ENCODE measurements around the gene EXOSC7. TPM values are rescaled to one million over a fixed set of nuclear protein-coding genes. Genes with fewer than 3 reads are reported as not detected.

The EXOSC7 gene
- total and polyA plus RNA-seq, 5 donors from 2014 or later: 32.8 to 51.7 (median 43.1) TPM

DNA sequence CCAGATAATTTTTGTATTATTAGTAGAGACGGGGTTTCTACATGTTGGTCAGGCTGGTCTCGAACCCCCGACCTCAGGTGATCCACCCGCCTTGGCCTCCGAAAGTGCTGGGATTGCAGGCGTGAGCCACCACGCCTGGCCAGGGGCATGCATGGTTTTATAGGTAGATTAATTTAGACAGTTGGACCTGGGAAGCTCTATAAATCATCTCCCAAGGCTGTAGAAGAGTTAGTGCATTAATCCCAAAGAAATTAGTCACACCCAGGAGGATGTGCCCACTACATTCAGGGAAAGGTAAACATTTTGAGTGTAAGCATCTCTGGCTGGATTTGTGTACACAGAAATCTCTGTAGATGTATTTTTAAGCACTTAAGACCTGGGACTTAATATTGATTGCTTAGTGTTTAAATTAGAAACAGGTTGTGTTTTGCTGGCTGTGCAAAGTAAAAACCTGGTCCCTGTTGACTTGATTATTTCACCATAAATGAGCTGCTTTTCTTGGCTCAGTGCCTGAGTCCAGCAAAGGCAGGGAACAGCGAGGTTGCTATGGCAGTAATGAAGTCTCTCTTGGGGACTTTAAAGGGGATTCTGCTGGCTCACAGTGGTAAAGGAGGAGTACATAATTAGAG lies 19.2 kb downstream of the EXOSC7 start:
- H3K4me1 Mint-ChIP-seq: peaks cover 8 to 38% (median 28%) of the 10 kb centered on the region in 4 donors
- peaks cover 18% of the 10 kb centered on the region for H3K36me3 Mint-ChIP-seq
- H3K4me1 ChIP-seq (ENCODE audit: control insufficient read depth, insufficient read depth, low read length, poor library complexity, severe bottlenecking): no peaks in the 10 kb centered on the region
- H3K27me3 ChIP-seq (ENCODE audit: control insufficient read depth, insufficient read depth, low read length): no peaks in the 10 kb centered on the region
- H3K27me3 Mint-ChIP-seq: no peaks in the 10 kb centered on the region
- ATAC-seq (ENCODE audit: low read depth in 2 of 2): no peak
- H3K36me3 ChIP-seq (ENCODE audit: control insufficient read depth, insufficient read depth, low read length): peaks cover 57% of the 10 kb centered on the region
- H3K4me3 ChIP-seq (ENCODE audit: low read depth, low read length): no peak overlapping the region
- H3K4me3 Mint-ChIP-seq: no peak overlapping the region
- H3K9me3 ChIP-seq (ENCODE audit: control insufficient read depth in 2 of 2, low read length in 2 of 2): no peaks in the 10 kb centered on the region
- H3K27ac Mint-ChIP-seq: peak overlapping the region in 2 of 3 donors; percentile 74 to 83
- no peak for DNase-seq
- H3K27ac ChIP-seq (ENCODE audit: insufficient read depth, low read length, poor library complexity, severe bottlenecking): no peak overlapping the region
- no peaks in the 10 kb centered on the region for H3K9me3 Mint-ChIP-seq

DNA sequence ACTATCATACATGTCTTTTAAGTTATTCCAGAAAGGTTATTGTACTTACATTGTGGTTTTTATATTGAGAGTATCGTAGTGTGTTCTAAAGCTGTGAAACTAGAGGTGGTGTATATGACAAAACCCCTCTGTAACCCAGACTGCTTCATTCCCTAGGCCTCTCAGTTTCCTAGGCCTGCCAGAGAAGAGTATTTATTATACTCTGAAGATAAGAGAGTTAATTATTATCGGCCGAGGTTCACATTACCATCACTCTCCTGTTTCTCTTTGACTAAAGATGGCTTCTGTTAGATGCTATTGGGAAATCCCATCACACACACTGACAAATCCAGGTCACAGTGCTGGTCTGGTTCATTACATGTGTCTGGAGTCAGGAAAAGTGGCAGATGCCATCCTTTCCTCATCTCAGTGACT lies 20.5 kb downstream of the EXOSC7 start:
- Mint-ChIP-seq H3K4me1 (peaks cover 2 to 31% (median 20%) of the 10 kb centered on the region in 4 donors), H3K4me3 (no peak overlapping the region), H3K27ac (peak overlapping the region; percentile 74 to 83 (median 74)), H3K27me3 (no peaks in the 10 kb centered on the region), H3K9me3 (no peaks in the 10 kb centered on the region), H3K36me3 (peaks cover 24% of the 10 kb centered on the region)
- Histone ChIP-seq H3K27ac (ENCODE audit: insufficient read depth, low read length, poor library complexity, severe bottlenecking) (no peak overlapping the region), H3K4me1 (ENCODE audit: control insufficient read depth, insufficient read depth, low read length, poor library complexity, severe bottlenecking) (no peaks in the 10 kb centered on the region), H3K4me3 (ENCODE audit: low read depth, low read length) (no peak overlapping the region), H3K27me3 (ENCODE audit: control insufficient read depth, insufficient read depth, low read length) (no peaks in the 10 kb centered on the region), H3K36me3 (ENCODE audit: control insufficient read depth, insufficient read depth, low read length) (peaks cover 55% of the 10 kb centered on the region), H3K9me3 (ENCODE audit: control insufficient read depth in 2 of 2, low read length in 2 of 2) (no peaks in the 10 kb centered on the region)
- ATAC-seq (ENCODE audit: low read depth in 2 of 2): no peak
- DNase-seq: no peak

DNA sequence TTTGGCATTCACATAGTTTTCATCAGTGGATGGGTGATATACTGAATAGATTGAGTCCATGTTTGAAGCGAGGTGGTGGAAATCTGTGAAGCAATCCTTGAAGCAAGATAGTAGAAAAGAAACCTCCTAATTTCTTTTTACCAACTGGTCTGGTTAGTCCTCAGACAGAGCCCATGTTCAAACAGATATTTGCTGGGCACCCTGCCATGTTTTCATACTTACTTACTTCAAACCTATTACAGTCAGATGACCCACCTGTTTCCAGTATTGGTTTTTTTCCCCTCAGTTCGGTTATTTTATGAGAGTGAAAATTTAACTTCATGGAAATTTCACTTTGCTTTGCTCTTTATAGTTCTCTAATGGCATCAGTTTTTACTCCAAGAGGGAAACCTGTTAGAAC lies 23.7 kb downstream of the EXOSC7 start:
- Mint-ChIP-seq H3K4me1 (peaks cover 3 to 29% (median 8%) of the 10 kb centered on the region in 4 donors), H3K4me3 (no peak overlapping the region), H3K27me3 (no peaks in the 10 kb centered on the region), H3K36me3 (peaks cover 33% of the 10 kb centered on the region), H3K27ac (peak overlapping the region in 1 of 3 donors; percentile 63), H3K9me3 (peaks cover 0 to 2% (median 0%) of the 10 kb centered on the region in 7 donors)
- no peaks in the 10 kb centered on the region for H3K4me1 ChIP-seq (ENCODE audit: control insufficient read depth, insufficient read depth, low read length, poor library complexity, severe bottlenecking)
- ATAC-seq (ENCODE audit: low read depth in 2 of 2): no peak
- no peaks in the 10 kb centered on the region for H3K9me3 ChIP-seq (ENCODE audit: control insufficient read depth in 2 of 2, low read length in 2 of 2)
- H3K27ac ChIP-seq (ENCODE audit: insufficient read depth, low read length, poor library complexity, severe bottlenecking): no peak overlapping the region
- H3K36me3 ChIP-seq (ENCODE audit: control insufficient read depth, insufficient read depth, low read length): peaks cover 65% of the 10 kb centered on the region
- no peak for DNase-seq
- no peak overlapping the region for H3K4me3 ChIP-seq (ENCODE audit: low read depth, low read length)
- no peaks in the 10 kb centered on the region for H3K27me3 ChIP-seq (ENCODE audit: control insufficient read depth, insufficient read depth, low read length)

DNA sequence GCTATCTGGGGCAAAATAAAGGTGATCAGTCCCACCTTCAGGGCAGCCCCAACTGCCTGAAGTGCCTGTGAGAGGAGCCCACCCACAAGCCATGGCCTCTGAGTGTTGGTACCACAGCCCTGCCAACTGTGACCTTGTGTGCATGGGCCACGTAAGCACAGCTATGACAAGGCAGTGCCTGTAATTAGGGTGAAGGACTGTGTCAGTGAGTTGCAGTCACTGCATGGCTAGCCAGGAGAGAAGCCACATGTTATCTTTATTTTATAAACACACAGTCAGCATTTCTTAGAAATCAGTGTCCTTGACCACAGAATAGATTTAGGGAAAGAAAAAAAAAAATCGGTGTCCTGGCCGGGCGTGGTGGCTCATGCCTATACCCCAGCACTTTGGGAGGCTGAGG lies 24.8 kb downstream of the EXOSC7 start:
- H3K27me3 ChIP-seq (ENCODE audit: control insufficient read depth, insufficient read depth, low read length): no peaks in the 10 kb centered on the region
- no peak overlapping the region for H3K27ac ChIP-seq (ENCODE audit: insufficient read depth, low read length, poor library complexity, severe bottlenecking)
- H3K4me3 Mint-ChIP-seq: no peak overlapping the region
- DNase-seq: no peak
- H3K4me1 Mint-ChIP-seq: peaks cover 10 to 35% (median 11%) of the 10 kb centered on the region in 4 donors
- peaks cover 43% of the 10 kb centered on the region for H3K36me3 Mint-ChIP-seq
- H3K27ac Mint-ChIP-seq: peak overlapping the region in 2 of 3 donors; percentile 56 to 63
- no peaks in the 10 kb centered on the region for H3K9me3 ChIP-seq (ENCODE audit: control insufficient read depth in 2 of 2, low read length in 2 of 2)
- peaks cover 59% of the 10 kb centered on the region for H3K36me3 ChIP-seq (ENCODE audit: control insufficient read depth, insufficient read depth, low read length)
- no peak overlapping the region for H3K4me3 ChIP-seq (ENCODE audit: low read depth, low read length)
- peaks cover 6% of the 10 kb centered on the region for H3K4me1 ChIP-seq (ENCODE audit: control insufficient read depth, insufficient read depth, low read length, poor library complexity, severe bottlenecking)
- peaks cover 0 to 3% (median 0%) of the 10 kb centered on the region in 7 donors for H3K9me3 Mint-ChIP-seq
- no peak for ATAC-seq (ENCODE audit: low read depth in 2 of 2)
- no peaks in the 10 kb centered on the region for H3K27me3 Mint-ChIP-seq

DNA sequence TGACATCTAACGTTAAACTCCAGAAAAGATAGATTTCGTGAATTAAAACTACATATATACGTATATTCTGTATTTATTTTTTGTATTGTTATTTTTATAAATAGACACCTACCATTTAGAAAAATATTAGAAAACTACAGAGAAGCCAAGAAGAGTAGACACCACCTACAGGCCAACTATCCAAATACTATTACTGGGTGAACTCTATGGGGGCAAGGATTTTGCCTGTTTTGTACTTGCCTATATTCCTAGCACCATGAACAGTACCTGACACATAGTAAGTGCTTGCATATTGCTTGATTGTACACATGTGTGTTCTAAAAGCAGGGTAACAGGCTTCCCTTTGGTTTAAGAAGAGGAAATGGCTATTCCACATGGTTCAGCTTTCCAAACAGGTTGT lies 25.7 kb downstream of the EXOSC7 start:
- Mint-ChIP-seq H3K27ac (peak overlapping the region in 1 of 3 donors; percentile 54), H3K36me3 (peaks cover 44% of the 10 kb centered on the region), H3K9me3 (peaks cover 0 to 3% (median 0%) of the 10 kb centered on the region in 7 donors), H3K4me3 (no peak overlapping the region), H3K4me1 (peaks cover 8 to 34% (median 11%) of the 10 kb centered on the region in 4 donors), H3K27me3 (no peaks in the 10 kb centered on the region)
- Histone ChIP-seq H3K4me3 (ENCODE audit: low read depth, low read length) (no peak overlapping the region), H3K27ac (ENCODE audit: insufficient read depth, low read length, poor library complexity, severe bottlenecking) (no peak overlapping the region), H3K36me3 (ENCODE audit: control insufficient read depth, insufficient read depth, low read length) (peaks cover 51% of the 10 kb centered on the region), H3K4me1 (ENCODE audit: control insufficient read depth, insufficient read depth, low read length, poor library complexity, severe bottlenecking) (peaks cover 8% of the 10 kb centered on the region), H3K27me3 (ENCODE audit: control insufficient read depth, insufficient read depth, low read length) (no peaks in the 10 kb centered on the region), H3K9me3 (ENCODE audit: control insufficient read depth in 2 of 2, low read length in 2 of 2) (no peaks in the 10 kb centered on the region)
- ATAC-seq (ENCODE audit: low read depth in 2 of 2) (no peak), DNase-seq (no peak)

- no peaks in the 10 kb centered on the region for H3K27me3 Mint-ChIP-seq
- Histone ChIP-seq H3K4me3 (ENCODE audit: low read depth, low read length) (no peak overlapping the region), H3K36me3 (ENCODE audit: control insufficient read depth, insufficient read depth, low read length) (peaks cover 48% of the 10 kb centered on the region), H3K27ac (ENCODE audit: insufficient read depth, low read length, poor library complexity, severe bottlenecking) (no peak overlapping the region), H3K27me3 (ENCODE audit: control insufficient read depth, insufficient read depth, low read length) (no peaks in the 10 kb centered on the region), H3K4me1 (ENCODE audit: control insufficient read depth, insufficient read depth, low read length, poor library complexity, severe bottlenecking) (peaks cover 8% of the 10 kb centered on the region), H3K9me3 (ENCODE audit: control insufficient read depth in 2 of 2, low read length in 2 of 2) (no peaks in the 10 kb centered on the region)
- H3K4me3 Mint-ChIP-seq: no peak overlapping the region
- H3K27ac Mint-ChIP-seq: peak overlapping the region in 1 of 3 donors; percentile 81
- no peak for DNase-seq
- H3K9me3 Mint-ChIP-seq: peaks cover 0 to 3% (median 0%) of the 10 kb centered on the region in 7 donors
- H3K36me3 Mint-ChIP-seq: peaks cover 47% of the 10 kb centered on the region
- H3K4me1 Mint-ChIP-seq: peaks cover 8 to 39% (median 11%) of the 10 kb centered on the region in 4 donors
- no peak for ATAC-seq (ENCODE audit: low read depth in 2 of 2)
These were observed 26.2 kb downstream of the EXOSC7 start for GRCh38 chr3:45002139-45002660.

GRCh38 chr3:45002720-45003119 lies 26.7 kb downstream of the EXOSC7 start:
- Mint-ChIP-seq H3K9me3 (peaks cover 0 to 3% (median 0%) of the 10 kb centered on the region in 7 donors), H3K4me1 (peaks cover 8 to 38% (median 11%) of the 10 kb centered on the region in 4 donors), H3K27ac (peak overlapping the region in 1 of 3 donors; percentile 81), H3K4me3 (no peak overlapping the region), H3K36me3 (peaks cover 49% of the 10 kb centered on the region), H3K27me3 (no peaks in the 10 kb centered on the region)
- DNase-seq (no peak), ATAC-seq (ENCODE audit: low read depth in 2 of 2) (no peak)
- no peak overlapping the region for H3K27ac ChIP-seq (ENCODE audit: insufficient read depth, low read length, poor library complexity, severe bottlenecking)
- H3K9me3 ChIP-seq (ENCODE audit: control insufficient read depth in 2 of 2, low read length in 2 of 2): no peaks in the 10 kb centered on the region
- peaks cover 48% of the 10 kb centered on the region for H3K36me3 ChIP-seq (ENCODE audit: control insufficient read depth, insufficient read depth, low read length)
- H3K4me1 ChIP-seq (ENCODE audit: control insufficient read depth, insufficient read depth, low read length, poor library complexity, severe bottlenecking): peaks cover 8% of the 10 kb centered on the region
- no peaks in the 10 kb centered on the region for H3K27me3 ChIP-seq (ENCODE audit: control insufficient read depth, insufficient read depth, low read length)
- no peak overlapping the region for H3K4me3 ChIP-seq (ENCODE audit: low read depth, low read length)

DNA sequence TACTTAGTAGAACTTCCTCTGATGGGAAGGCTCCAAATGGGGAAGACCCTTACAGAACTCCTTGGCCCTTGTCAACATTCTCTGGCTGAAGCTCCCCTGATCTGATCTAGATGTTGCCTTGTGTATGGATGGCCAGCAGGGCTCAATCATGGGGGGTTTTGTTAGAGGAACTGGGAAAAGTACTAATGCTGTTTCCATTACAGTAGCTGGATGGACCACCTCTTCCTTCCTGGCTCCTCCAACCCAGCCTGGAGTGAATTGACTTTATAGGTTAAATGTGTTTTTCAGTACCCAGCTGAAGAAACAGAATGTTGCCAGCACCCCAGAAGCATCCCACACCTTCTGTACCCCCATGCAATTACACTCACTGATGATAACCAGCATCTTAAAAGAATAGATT lies 27.4 kb downstream of the EXOSC7 start:
- Mint-ChIP-seq H3K36me3 (peaks cover 53% of the 10 kb centered on the region), H3K9me3 (peaks cover 0 to 3% (median 0%) of the 10 kb centered on the region in 7 donors), H3K4me1 (peaks cover 10 to 38% (median 11%) of the 10 kb centered on the region in 4 donors), H3K27me3 (no peaks in the 10 kb centered on the region), H3K27ac (peak overlapping the region; percentile 63 to 87 (median 81)), H3K4me3 (no peak overlapping the region)
- Histone ChIP-seq H3K27me3 (ENCODE audit: control insufficient read depth, insufficient read depth, low read length) (no peaks in the 10 kb centered on the region), H3K9me3 (ENCODE audit: control insufficient read depth in 2 of 2, low read length in 2 of 2) (no peaks in the 10 kb centered on the region), H3K4me1 (ENCODE audit: control insufficient read depth, insufficient read depth, low read length, poor library complexity, severe bottlenecking) (peaks cover 8% of the 10 kb centered on the region), H3K27ac (ENCODE audit: insufficient read depth, low read length, poor library complexity, severe bottlenecking) (no peak overlapping the region), H3K4me3 (ENCODE audit: low read depth, low read length) (no peak overlapping the region), H3K36me3 (ENCODE audit: control insufficient read depth, insufficient read depth, low read length) (peaks cover 46% of the 10 kb centered on the region)
- DNase-seq (no peak), ATAC-seq (ENCODE audit: low read depth in 2 of 2) (no peak)

All from CD4-positive, CD25-positive, alpha-beta regulatory T cell (primary cell).